ENCODE measurements around the gene MORN1.

The MORN1 gene

DNA sequence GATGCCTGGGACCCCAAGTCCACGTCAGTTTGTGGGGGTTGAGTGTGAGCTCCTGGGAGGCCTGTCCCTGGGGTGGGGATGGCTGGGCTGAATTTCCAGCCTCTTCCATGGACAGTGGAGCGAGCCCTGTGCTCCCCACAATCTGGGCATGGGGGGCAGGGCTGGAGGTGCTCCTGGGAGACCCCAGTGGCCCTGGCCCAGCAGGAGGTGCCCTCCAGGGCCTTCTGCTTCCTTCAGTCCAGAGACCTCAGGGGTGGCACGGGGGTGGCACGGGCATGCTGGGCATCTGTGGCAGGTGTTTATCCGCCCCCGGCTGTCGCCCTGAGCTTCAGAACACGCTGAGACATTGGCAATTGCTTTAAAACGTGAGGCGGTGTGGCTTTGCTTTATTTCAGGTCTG lies 40.9 kb downstream of the MORN1 start:
- H3K4me1 ChIP-seq, result peaks cover 0 to 25% (median 24%) of the 10 kb centered on the region in 4 donors
- intact Hi-C loops (cut with DNase I; ENCODE audit: low total_unique reads), result no loop called here
- H3K27ac ChIP-seq, result no peak overlapping the region
- TF ChIP-seq, protein P1, sequence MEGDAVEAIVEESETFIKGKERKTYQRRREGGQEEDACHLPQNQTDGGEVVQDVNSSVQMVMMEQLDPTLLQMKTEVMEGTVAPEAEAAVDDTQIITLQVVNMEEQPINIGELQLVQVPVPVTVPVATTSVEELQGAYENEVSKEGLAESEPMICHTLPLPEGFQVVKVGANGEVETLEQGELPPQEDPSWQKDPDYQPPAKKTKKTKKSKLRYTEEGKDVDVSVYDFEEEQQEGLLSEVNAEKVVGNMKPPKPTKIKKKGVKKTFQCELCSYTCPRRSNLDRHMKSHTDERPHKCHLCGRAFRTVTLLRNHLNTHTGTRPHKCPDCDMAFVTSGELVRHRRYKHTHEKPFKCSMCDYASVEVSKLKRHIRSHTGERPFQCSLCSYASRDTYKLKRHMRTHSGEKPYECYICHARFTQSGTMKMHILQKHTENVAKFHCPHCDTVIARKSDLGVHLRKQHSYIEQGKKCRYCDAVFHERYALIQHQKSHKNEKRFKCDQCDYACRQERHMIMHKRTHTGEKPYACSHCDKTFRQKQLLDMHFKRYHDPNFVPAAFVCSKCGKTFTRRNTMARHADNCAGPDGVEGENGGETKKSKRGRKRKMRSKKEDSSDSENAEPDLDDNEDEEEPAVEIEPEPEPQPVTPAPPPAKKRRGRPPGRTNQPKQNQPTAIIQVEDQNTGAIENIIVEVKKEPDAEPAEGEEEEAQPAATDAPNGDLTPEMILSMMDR (IDR thresholded peaks at IDR 0.05), result no peak
- H3K27me3 ChIP-seq, result no peaks in the 10 kb centered on the region
- H3K4me3 ChIP-seq, result no peak overlapping the region
- DNase-seq, result peak; percentile 11 to 57
- H3K36me3 ChIP-seq, result no peaks in the 10 kb centered on the region
- no peaks in the 10 kb centered on the region for H3K9me3 ChIP-seq

DNA sequence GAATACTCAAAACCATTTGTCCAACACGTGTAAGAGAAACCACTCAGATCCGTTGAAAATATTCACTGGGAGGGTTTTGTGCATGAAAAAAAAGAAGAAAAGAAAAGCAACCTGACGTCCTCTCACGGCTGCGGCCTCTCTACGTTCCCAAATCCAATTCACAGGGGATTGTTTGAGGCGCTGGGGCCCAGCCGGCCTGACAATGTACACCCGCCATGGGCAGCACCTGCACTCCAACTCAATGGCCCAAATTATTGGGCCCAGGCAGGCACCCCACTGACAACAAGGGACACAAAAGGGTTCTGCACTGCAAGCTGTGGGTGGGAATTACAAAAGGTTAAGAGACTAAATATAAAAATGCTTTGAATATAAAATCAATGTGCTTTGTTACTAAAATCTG lies 41.5 kb downstream of the MORN1 start:
- Histone ChIP-seq H3K9me3 (no peaks in the 10 kb centered on the region), H3K4me1 (peaks cover 0 to 19% (median 17%) of the 10 kb centered on the region in 4 donors), H3K4me3 (no peak overlapping the region), H3K36me3 (no peaks in the 10 kb centered on the region), H3K27me3 (no peaks in the 10 kb centered on the region), H3K27ac (no peak overlapping the region)
- intact Hi-C loops (cut with DNase I; ENCODE audit: low total_unique reads), result no loop called here
- peak in 1 of 2 donors; percentile 9 for DNase-seq
- TF ChIP-seq, protein P1 (IDR thresholded peaks at IDR 0.05), result no peak

DNA sequence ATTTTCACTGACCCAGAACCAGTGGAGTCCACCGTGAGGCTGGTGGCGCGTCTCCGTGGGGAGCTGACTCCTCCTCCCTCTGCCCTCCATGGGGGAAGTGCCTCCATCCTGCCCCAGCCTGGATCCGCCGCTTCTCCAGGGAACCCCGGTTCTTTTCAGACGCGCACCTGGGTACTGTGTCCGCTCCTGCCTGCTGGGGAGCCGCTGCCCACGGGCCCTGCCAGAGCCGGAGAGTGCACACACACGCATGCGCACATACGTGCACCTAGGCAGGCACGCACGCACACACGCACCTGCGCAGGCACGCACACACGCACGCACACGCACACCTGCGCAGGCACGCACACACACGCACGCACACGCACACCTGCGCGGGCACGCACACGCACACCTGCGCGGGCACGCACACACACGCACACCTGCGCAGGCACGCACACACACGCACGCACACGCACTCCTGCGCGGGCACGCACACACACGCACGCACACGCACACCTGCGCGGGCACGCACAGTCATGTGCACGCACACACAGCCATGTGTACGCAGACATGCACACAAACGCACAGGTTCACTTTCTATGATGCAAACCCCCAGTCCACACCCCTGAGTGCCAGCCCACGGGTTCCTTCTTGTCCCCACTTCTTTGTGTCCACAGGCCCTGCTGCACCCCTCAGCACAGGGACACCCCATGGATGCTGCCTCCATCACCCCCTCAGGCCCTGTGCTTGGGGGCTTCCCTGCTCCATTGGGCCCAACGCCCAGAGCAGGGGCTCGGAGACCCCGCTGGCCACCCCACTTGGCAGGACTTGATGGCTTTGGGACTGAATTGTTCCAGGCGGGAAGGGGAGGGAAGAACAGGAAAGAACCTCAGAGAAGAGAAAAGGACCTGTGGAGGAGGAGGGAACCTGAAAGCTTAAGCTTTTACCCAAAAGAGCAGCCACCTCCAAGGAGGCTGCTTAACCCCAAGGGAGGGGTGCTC lies 42.7 kb downstream of the MORN1 start:
- H3K4me1 ChIP-seq, result peaks cover 0 to 11% (median 10%) of the 10 kb centered on the region in 4 donors
- H3K36me3 ChIP-seq, result no peaks in the 10 kb centered on the region
- intact Hi-C loops (cut with DNase I; ENCODE audit: low total_unique reads), result no loop called here
- no peaks in the 10 kb centered on the region for H3K9me3 ChIP-seq
- no peaks in the 10 kb centered on the region for H3K27me3 ChIP-seq
- TF ChIP-seq, protein P1 (IDR thresholded peaks at IDR 0.05), result no peak
- peak; percentile 9 to 42 for DNase-seq
- H3K4me3 ChIP-seq, result no peak overlapping the region
- no peak overlapping the region for H3K27ac ChIP-seq

DNA sequence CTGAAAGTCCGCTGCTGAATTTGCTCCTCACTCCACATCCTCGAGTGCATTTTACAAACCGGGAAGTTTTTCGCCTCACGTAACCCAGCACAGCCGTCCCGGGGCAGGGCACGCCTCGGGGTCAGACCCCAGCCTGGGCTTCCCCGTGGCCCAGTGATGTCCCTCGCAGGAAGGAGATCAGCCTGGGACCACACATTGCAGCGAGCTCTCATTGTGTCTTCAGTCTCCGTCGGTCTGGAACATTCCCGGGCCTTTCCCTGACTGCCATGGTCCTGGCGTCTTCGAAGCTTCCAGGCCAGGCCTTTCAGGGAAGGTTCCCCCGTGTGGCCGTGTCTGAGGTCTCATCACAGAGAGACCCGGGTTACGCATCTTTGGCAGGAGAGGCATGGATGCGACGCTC lies 43.5 kb downstream of the MORN1 start:
- H3K4me3 ChIP-seq, result no peak overlapping the region
- peaks cover 0 to 4% (median 3%) of the 10 kb centered on the region in 4 donors for H3K4me1 ChIP-seq
- H3K9me3 ChIP-seq, result no peaks in the 10 kb centered on the region
- intact Hi-C loops (cut with DNase I; ENCODE audit: low total_unique reads), result no loop called here
- TF ChIP-seq, protein P1 (IDR thresholded peaks at IDR 0.05), result no peak
- no peaks in the 10 kb centered on the region for H3K27me3 ChIP-seq
- no peak overlapping the region for H3K27ac ChIP-seq
- peak; percentile 8 to 50 for DNase-seq
- H3K36me3 ChIP-seq, result no peaks in the 10 kb centered on the region

DNA sequence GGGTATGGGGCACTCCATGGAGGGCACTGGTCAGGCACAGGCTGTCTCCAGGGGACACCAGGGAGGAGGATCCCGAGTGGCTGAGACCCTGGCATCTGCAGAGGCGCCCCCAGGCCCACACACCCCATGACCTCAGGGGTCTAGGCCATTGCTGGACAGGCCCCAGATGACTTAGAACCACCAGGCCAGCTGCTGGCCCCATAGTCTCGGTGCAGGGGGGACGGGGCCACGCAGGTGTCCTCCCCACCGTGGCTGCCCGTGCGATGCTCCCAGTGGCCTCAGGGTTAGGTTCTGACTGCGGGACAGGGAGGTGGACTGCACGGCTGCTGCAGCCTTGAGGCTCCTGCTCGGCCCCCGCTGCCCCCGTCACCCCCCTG lies 44.0 kb downstream of the MORN1 start:
- Histone ChIP-seq H3K36me3 (no peaks in the 10 kb centered on the region), H3K27me3 (no peaks in the 10 kb centered on the region), H3K27ac (no peak overlapping the region), H3K4me1 (no peaks in the 10 kb centered on the region), H3K4me3 (no peak overlapping the region), H3K9me3 (no peaks in the 10 kb centered on the region)
- intact Hi-C loops (cut with DNase I; ENCODE audit: low total_unique reads), result no loop called here
- TF ChIP-seq, protein P1 (IDR thresholded peaks at IDR 0.05), result no peak
- peak; percentile 4 to 57 for DNase-seq
